Right lung (tissue), 5 donors: ENCODE results near the gene CCDC88A. TPM values are rescaled to one million over a fixed set of nuclear protein-coding genes. Genes with fewer than 3 reads are reported as not detected.
"Not testable (repeated sequence)": the region's sequence is repeated elsewhere in the genome, so short reads cannot be mapped to it uniquely, and the experiment has no call there.

Source experiments
- DNase-seq, 2 donors: peaks; one replicate each; pipeline ENCODE4 v3.0.0-alpha.2; 2013
- polyA plus RNA-seq, 5 donors: library from polyadenylated mRNA; unstranded; fragments of 120-200 nt; gene quantifications; one replicate each; pipeline versions ENCODE4 v1.2.1 to v1.2.3, GENCODE V29; 2013; ENCODE audit warnings: inconsistent platforms in 1 of 5, low replicate concordance in 1 of 5; ENCODE audit not compliant: insufficient read length in 5 of 5, insufficient read depth in 1 of 5

The CCDC88A gene
- polyA plus RNA-seq, 5 donors = 63.2 to 129 (median 98.1) TPM

DNA sequence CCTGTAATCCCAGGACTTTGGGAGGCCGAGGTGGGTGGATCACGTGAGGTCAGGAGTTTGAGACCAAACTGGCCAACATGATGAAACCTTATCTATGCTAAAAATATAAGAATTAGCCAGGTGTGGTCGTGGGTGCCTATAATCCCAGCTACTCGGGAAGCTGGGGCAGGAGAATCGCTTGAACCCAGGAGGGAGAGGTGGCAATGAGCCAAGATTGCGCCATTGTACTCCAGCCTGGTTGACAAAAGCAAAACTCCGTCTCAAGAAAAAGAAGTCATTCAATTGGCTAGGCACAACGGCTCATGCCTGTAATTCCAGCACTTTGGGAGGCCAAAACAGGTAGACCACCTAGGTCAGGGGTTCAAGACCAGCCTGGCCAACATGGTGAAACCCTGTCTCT, 178.1 kb downstream of the CCDC88A start:
- not testable (repeated sequence) for DNase-seq

DNA sequence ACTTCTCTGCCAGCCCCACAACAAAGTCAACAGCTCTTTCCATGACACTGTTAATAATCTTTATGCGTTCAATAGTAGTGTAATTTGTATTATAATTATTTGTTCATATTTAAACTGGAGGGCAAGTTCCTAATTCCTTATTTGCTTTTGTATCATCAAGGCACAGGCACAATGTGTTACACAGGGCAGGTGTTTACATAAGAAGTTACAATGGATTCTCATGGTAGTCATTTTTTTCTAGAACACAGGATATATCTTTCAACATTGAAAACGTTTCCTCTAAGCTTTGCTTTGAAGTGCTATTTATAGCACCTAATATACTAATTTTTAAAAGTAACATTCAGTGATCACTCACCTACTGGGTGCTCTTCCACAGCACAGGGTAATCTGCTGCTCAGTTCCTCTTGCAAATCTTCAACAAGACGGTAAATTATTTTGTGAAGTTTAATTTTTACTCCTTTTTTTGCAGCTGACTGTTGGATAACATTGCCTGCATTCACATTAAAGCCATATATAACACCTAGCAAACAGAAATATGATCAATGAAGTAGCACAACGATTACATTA, 179.9 kb downstream of the CCDC88A start:
- DNase-seq = no peak

Other genes with a start within 250 kb of the CCDC88A start
- gene CLHC1, start 187.6 kb downstream of the CCDC88A start, polyA plus RNA-seq = 10 to 100 TPM; 27.4 to 48.1 (median 32.9) TPM
- 1,000 to 10,000 TPM; 2,184 to 2,629 (median 2,272) TPM for gene RPS27A, start 187.2 kb downstream of the CCDC88A start, polyA plus RNA-seq
- 10 to 100 TPM; 24.3 to 39.9 (median 33.2) TPM for gene MTIF2, start 150.6 kb downstream of the CCDC88A start, polyA plus RNA-seq
- gene CFAP36, start 99.9 kb upstream of the CCDC88A start, polyA plus RNA-seq = 100 to 1,000 TPM in 3 of 5 donors, 10 to 100 TPM in 2; 79.6 to 119 (median 103) TPM
- 10 to 100 TPM; 57.0 to 85.9 (median 75.8) TPM for gene PPP4R3B, start 197.8 kb upstream of the CCDC88A start, polyA plus RNA-seq